HG03159 (cell line): ENCODE results near the gene LPCAT3.

Source experiments
- ATAC-seq: cut with Tn5 transposase; IDR thresholded peaks from one replicate; pipeline ENCODE4 v1.9.1; 2021; ENCODE audit warnings: mild to moderate bottlenecking, moderate library complexity; ENCODE audit not compliant: unreplicated experiment

The LPCAT3 gene

GRCh38 chr12:7001921-7002591 is 16.2 kb downstream of the LPCAT3 start:
- ATAC-seq, result no peak

- ATAC-seq, result no peak
These were observed 19.4 kb downstream of the LPCAT3 start for GRCh38 chr12:6998715-6999451.

GRCh38 chr12:6996040-6996441 is 22.2 kb downstream of the LPCAT3 start:
- no peak for ATAC-seq

GRCh38 chr12:6987956-6988553 is 30.2 kb downstream of the LPCAT3 start:
- ATAC-seq, result no peak

GRCh38 chr12:6982532-6982931 is 35.7 kb downstream of the LPCAT3 start:
- no peak for ATAC-seq

GRCh38 chr12:6981152-6982052 is 36.9 kb downstream of the LPCAT3 start:
- ATAC-seq, result no peak

- ATAC-seq, result no peak
These were observed 37.5 kb downstream of the LPCAT3 start for GRCh38 chr12:6980740-6981139.

- no peak for ATAC-seq
These were observed 38.2 kb downstream of the LPCAT3 start for GRCh38 chr12:6980075-6980474.

GRCh38 chr12:6979453-6979852 is 38.8 kb downstream of the LPCAT3 start:
- no peak for ATAC-seq

GRCh38 chr12:6979021-6979420 is 39.3 kb downstream of the LPCAT3 start:
- ATAC-seq, result no peak

GRCh38 chr12:6978611-6979011 is 39.7 kb downstream of the LPCAT3 start:
- no peak for ATAC-seq

- ATAC-seq, result no peak
These were observed 40.1 kb downstream of the LPCAT3 start for GRCh38 chr12:6978188-6978587.

- no peak for ATAC-seq
These were observed 40.6 kb downstream of the LPCAT3 start for GRCh38 chr12:6977653-6978052.

- ATAC-seq, result no peak
These were observed 42.8 kb downstream of the LPCAT3 start for GRCh38 chr12:6975297-6976032.

GRCh38 chr12:6974180-6974579 is 44.1 kb downstream of the LPCAT3 start:
- ATAC-seq, result no peak

- peak; percentile 17 for ATAC-seq
These were observed 48.2 kb downstream of the LPCAT3 start for GRCh38 chr12:6970096-6970527.

GRCh38 chr12:6968426-6968825 is 49.9 kb downstream of the LPCAT3 start:
- ATAC-seq, result no peak

- no peak for ATAC-seq
These were observed 50.6 kb downstream of the LPCAT3 start for GRCh38 chr12:6967651-6968100.

GRCh38 chr12:6966351-6966750 is 51.9 kb downstream of the LPCAT3 start:
- ATAC-seq, result no peak

GRCh38 chr12:6965714-6966113 is 52.6 kb downstream of the LPCAT3 start:
- no peak for ATAC-seq
